Uterus (tissue), 4 donors: ENCODE measurements around the gene BCOR. TPM values are rescaled to one million over a fixed set of nuclear protein-coding genes. Genes with fewer than 3 reads are reported as not detected.

Experiments used
- DNase-seq, 2 donors: peaks; one replicate each; pipeline ENCODE4 v3.0.0-alpha.2; 2019 to 2020
- H3K27ac ChIP-seq, 2 donors: fragments of 200-600 bp; sonication (generic); 1 replicate in 1 of 2; 2 replicates in 1 of 2; pipeline ENCODE4 v1.5.1; 2016 to 2018
- H3K27me3 ChIP-seq, 2 donors: fragments of 200-600 bp; sonication (generic); one replicate each; pipeline ENCODE4 v1.5.1; 2018 to 2019; ENCODE audit warnings: control low read depth in 1 of 2
- H3K36me3 ChIP-seq, 2 donors: fragments of 200-600 bp; sonication (generic); one replicate each; pipeline ENCODE4 v1.5.1; 2019; ENCODE audit warnings: control low read depth in 1 of 2
- H3K4me1 ChIP-seq, 2 donors: fragments of 200-600 bp; sonication (generic); one replicate each; pipeline ENCODE4 v1.5.1; 2018 to 2019; ENCODE audit warnings: control low read depth in 1 of 2
- H3K4me3 ChIP-seq, 2 donors: fragments of 200-600 bp; sonication (generic); 1 replicate in 1 of 2; 2 replicates in 1 of 2; pipeline ENCODE4 v1.5.1; 2018 to 2019; ENCODE audit warnings: mild to moderate bottlenecking in 1 of 2
- H3K9me3 ChIP-seq, 2 donors: fragments of 200-600 bp; sonication (generic); one replicate each; pipeline ENCODE4 v1.5.1; 2019; ENCODE audit warnings: control low read depth in 1 of 2
- CTCF ChIP-seq, 4 experiments: fragments of 200-600 bp in 2 of 4; fragments of 450-650 bp in 2 of 4; sonication (generic) in 2 of 4; IDR thresholded peaks; one replicate each; pipeline ENCODE4 v1.5.1; 2016 to 2019; ENCODE audit warnings: antibody characterized with exemption in 4 of 4, mild to moderate bottlenecking in 2 of 4, moderate library complexity in 1 of 4
- POLR2A ChIP-seq, 2 donors: fragments of 450-650 bp; IDR thresholded peaks; one replicate each; pipeline ENCODE4 v1.6.1; 2016; ENCODE audit warnings: antibody characterized with exemption in 2 of 2, mild to moderate bottlenecking in 1 of 2, moderate library complexity in 1 of 2
- intact Hi-C: fragments of 100-400 bp; cut with DNase I; formaldehyde crosslinking; loops from one replicate; pipeline ENCODE4 v1.15.1; 2023; ENCODE audit warnings: low total_unique reads
- total RNA-seq, 4 donors: library from RNA; depleted of rRNA in 3 of 4; stranded (reverse); fragments of >200 nt in 3 of 4; gene quantifications; one replicate each; pipeline versions ENCODE4 v1.1.0 to v1.2.4, GENCODE V29; 2014 to 2023
- donor health status: DM: yes; HTN: yes; CAD: no.

The BCOR gene
- total RNA-seq, 4 donors from 2014 or later: 10.0 to 42.4 (median 26.4) TPM

GRCh38 chrX:40104985-40105834 is 7.5 kb upstream of the BCOR start:
- peaks cover 0 to 18% of the 10 kb centered on the region in 2 donors for H3K4me1 ChIP-seq
- peaks cover 3 to 15% of the 10 kb centered on the region in 2 donors for H3K27me3 ChIP-seq
- H3K9me3 ChIP-seq: no peaks in the 10 kb centered on the region
- TF ChIP-seq CTCF (IDR thresholded peaks at IDR 0.05): peak in 1 of 4 experiments; percentile 13
- TF ChIP-seq POLR2A (IDR thresholded peaks at IDR 0.05): no peak
- H3K4me3 ChIP-seq: peak overlapping the region; percentile 39 to 49
- DNase-seq: peak in 1 of 2 donors; percentile 41
- intact Hi-C loops: loop anchor here (5.0 to 10.0 kb wide), 2 partner anchors 47 to 90 kb away; no protein-coding TSS in a partner anchor
- peak overlapping the region; percentile 60 to 97 for H3K27ac ChIP-seq
- H3K36me3 ChIP-seq: no peaks in the 10 kb centered on the region

DNA sequence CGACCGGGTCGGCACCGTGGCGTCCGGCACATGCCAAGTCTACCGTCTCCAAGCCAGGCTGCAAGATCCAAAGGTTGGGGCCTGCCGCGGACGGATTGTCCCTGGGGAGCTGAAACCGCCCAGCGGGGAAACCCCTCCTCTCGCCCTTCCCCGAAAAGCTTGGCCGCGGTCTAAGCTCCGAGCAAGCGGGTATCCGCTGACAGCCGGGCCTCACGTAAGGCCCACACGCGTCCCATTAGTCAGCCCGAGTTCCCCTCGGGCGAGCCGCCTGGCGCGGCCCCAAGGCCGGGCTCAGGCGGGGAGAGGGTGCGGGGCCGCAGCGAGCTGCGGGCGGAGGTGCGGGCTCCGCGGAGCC is 6.8 kb upstream of the BCOR start:
- no peaks in the 10 kb centered on the region for H3K9me3 ChIP-seq
- H3K27ac ChIP-seq: peak overlapping the region; percentile 60 to 97
- TF ChIP-seq POLR2A (IDR thresholded peaks at IDR 0.05): no peak
- TF ChIP-seq CTCF (IDR thresholded peaks at IDR 0.05): no peak
- intact Hi-C loops: loop anchor here (10.0 kb wide), 1 partner anchor 90 kb away; no protein-coding TSS in a partner anchor
- H3K4me1 ChIP-seq: peaks cover 0 to 16% of the 10 kb centered on the region in 2 donors
- H3K27me3 ChIP-seq: peaks cover 3 to 9% of the 10 kb centered on the region in 2 donors
- DNase-seq: peak; percentile 48 to 51
- no peaks in the 10 kb centered on the region for H3K36me3 ChIP-seq
- peak overlapping the region; percentile 7 to 49 for H3K4me3 ChIP-seq

- H3K27me3 ChIP-seq: peaks cover 3 to 14% of the 10 kb centered on the region in 2 donors
- no peak for DNase-seq
- no peaks in the 10 kb centered on the region for H3K9me3 ChIP-seq
- peaks cover 0 to 11% of the 10 kb centered on the region in 2 donors for H3K4me1 ChIP-seq
- H3K4me3 ChIP-seq: no peak overlapping the region
- intact Hi-C loops: loop anchor here (10.0 kb wide), 1 partner anchor 89 kb away; no protein-coding TSS in a partner anchor
- TF ChIP-seq CTCF (IDR thresholded peaks at IDR 0.05): no peak
- no peak for TF ChIP-seq POLR2A (IDR thresholded peaks at IDR 0.05)
- no peaks in the 10 kb centered on the region for H3K36me3 ChIP-seq
- H3K27ac ChIP-seq: peak overlapping the region in 1 of 2 donors; percentile 97
Observed at GRCh38 chrX:40103565-40104323, 6.0 kb upstream of the BCOR start.

DNA sequence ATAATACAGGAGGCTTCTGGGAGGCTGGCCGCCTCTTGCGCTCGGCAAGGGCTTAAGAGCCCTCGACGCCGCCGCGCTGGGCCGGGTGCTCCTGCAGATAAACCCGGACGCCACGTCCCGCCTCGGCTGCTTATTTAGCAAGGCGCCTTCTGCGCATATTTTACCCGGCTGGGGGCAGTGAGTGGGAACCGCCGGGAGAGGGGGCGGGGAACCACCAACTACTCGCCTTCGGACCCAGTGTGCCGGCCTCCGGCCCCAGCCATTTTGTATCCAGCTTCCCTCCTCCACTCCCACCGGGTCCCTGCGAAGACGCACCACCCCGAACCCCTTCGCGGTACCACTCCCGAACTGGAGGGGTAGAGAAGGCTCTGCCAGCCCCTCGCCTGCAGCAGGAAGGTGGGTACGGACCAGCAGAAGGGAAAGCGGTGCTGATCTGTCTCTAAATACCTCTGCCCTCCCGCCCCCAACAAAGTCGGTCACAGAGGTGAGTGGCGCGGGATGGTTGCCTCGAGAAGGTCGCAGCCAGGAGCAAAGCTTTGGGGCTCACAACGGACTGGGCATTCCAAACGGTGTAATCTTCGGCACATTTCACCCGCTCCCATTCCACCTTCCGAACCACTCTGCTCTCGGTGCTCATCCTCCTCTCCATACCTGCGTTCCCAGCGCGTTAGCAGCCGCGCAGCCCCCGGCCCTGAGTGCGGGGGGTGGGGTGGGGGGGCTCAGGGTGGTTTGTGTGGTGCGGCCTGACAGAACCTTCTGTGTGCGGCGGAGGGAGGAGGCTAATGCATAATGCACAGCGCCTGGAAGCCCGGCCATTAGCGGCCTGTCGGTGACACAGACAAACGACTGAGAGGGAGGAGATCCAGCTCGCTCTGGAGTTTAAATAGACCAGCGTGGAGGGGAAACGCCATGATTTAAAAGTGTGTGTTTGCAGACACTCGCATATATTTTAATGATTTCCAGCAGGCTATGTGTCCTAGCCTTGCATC is 4.9 kb upstream of the BCOR start:
- intact Hi-C loops: loop anchor here (10.0 kb wide), 1 partner anchor 88 kb away; no protein-coding TSS in a partner anchor
- Histone ChIP-seq H3K4me3 (no peak overlapping the region), H3K4me1 (peaks cover 0 to 3% of the 10 kb centered on the region in 2 donors), H3K27ac (no peak overlapping the region), H3K9me3 (no peaks in the 10 kb centered on the region), H3K36me3 (no peaks in the 10 kb centered on the region), H3K27me3 (peaks cover 3 to 14% of the 10 kb centered on the region in 2 donors)
- TF ChIP-seq CTCF (IDR thresholded peaks at IDR 0.05) (no peak), POLR2A (IDR thresholded peaks at IDR 0.05) (no peak)
- DNase-seq: no peak
